ENCODE data around the gene SPEM2.

- TF ChIP-seq POLR2A (IDR thresholded peaks at IDR 0.05; ENCODE audit: low read length) (no peak), GATA1 (IDR thresholded peaks at IDR 0.05; ENCODE audit: low read depth, low read length) (no peak)
These were observed 917 bp downstream of the SPEM2 start for GRCh38 chr17:7426203-7426863.

Data from erythroblast (primary cell).